ENCODE results near the gene IRF1.

GRCh38 chr5:132454361-132454760 is 36.2 kb downstream of the IRF1 start:
- TF ChIP-seq, protein P1, sequence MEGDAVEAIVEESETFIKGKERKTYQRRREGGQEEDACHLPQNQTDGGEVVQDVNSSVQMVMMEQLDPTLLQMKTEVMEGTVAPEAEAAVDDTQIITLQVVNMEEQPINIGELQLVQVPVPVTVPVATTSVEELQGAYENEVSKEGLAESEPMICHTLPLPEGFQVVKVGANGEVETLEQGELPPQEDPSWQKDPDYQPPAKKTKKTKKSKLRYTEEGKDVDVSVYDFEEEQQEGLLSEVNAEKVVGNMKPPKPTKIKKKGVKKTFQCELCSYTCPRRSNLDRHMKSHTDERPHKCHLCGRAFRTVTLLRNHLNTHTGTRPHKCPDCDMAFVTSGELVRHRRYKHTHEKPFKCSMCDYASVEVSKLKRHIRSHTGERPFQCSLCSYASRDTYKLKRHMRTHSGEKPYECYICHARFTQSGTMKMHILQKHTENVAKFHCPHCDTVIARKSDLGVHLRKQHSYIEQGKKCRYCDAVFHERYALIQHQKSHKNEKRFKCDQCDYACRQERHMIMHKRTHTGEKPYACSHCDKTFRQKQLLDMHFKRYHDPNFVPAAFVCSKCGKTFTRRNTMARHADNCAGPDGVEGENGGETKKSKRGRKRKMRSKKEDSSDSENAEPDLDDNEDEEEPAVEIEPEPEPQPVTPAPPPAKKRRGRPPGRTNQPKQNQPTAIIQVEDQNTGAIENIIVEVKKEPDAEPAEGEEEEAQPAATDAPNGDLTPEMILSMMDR (IDR thresholded peaks at IDR 0.05), result no peak
- TF ChIP-seq POLR2A (IDR thresholded peaks at IDR 0.05) (no peak), POLR2AphosphoS5 (IDR thresholded peaks at IDR 0.05) (no peak), EP300 (IDR thresholded peaks at IDR 0.05) (no peak)
